Lung (tissue), 12 donors: ENCODE data around the gene KCNJ15. TPM values are rescaled to one million over a fixed set of nuclear protein-coding genes. Genes with fewer than 3 reads are reported as not detected.

ENCODE experiments used
- ATAC-seq: fragments of 200-7000 bp; cut with Tn5 transposase; one replicate; pipeline ENCODE4 v1.9.1; 2020; ENCODE audit warnings: moderate number of reproducible peaks; ENCODE audit not compliant: insufficient read depth, low FRiP score
- DNase-seq, 3 donors: peaks; one replicate each; pipeline ENCODE4 v3.0.0-alpha.2; 2013 to 2017
- H3K27ac ChIP-seq, 2 donors: one replicate each; pipeline ENCODE4 v1.5.1; 2013; ENCODE audit warnings: mild to moderate bottlenecking in 2 of 2, moderate library complexity in 2 of 2, control low read depth in 1 of 2, inconsistent platforms in 1 of 2, low read depth in 1 of 2, low read length in 1 of 2
- H3K27me3 ChIP-seq, 3 donors: one replicate each; pipeline ENCODE4 v1.5.1; 2013; ENCODE audit warnings: low read length in 2 of 3; ENCODE audit not compliant: control insufficient read depth in 3 of 3, insufficient read depth in 3 of 3
- H3K36me3 ChIP-seq, 4 donors: one replicate each; pipeline ENCODE4 v1.5.1; 2013; ENCODE audit warnings: low read length in 4 of 4, mild to moderate bottlenecking in 1 of 4, moderate library complexity in 1 of 4; ENCODE audit not compliant: control insufficient read depth in 4 of 4, insufficient read depth in 4 of 4
- H3K4me1 ChIP-seq, 5 donors: one replicate each; pipeline ENCODE4 v1.5.1; 2013; ENCODE audit warnings: low read length in 5 of 5, mild to moderate bottlenecking in 2 of 5, moderate library complexity in 1 of 5; ENCODE audit not compliant: control insufficient read depth in 5 of 5, insufficient read depth in 5 of 5
- H3K4me3 ChIP-seq: one replicate; pipeline ENCODE4 v1.5.1; 2013; ENCODE audit warnings: mild to moderate bottlenecking, control low read depth, moderate library complexity
- H3K9ac ChIP-seq, 2 donors: one replicate each; pipeline ENCODE4 v1.5.1; 2013; ENCODE audit warnings: low read length in 2 of 2, control low read depth in 1 of 2; ENCODE audit not compliant: insufficient read depth in 1 of 2
- H3K9me3 ChIP-seq, 4 donors: one replicate each; pipeline ENCODE4 v1.5.1; 2013; ENCODE audit warnings: low read length in 3 of 4, mild to moderate bottlenecking in 1 of 4, moderate library complexity in 1 of 4; ENCODE audit not compliant: control insufficient read depth in 4 of 4, insufficient read depth in 3 of 4
- WGBS, 2 donors: extraction: QIAGEN DNeasy Blood & Tissue Kit; methylation state at CpG; one replicate each; pipeline ENCODE4 v1.1.7; 2013; 5-methylcytosine and 5-hydroxymethylcytosine counted together
- polyA plus RNA-seq, 2 donors: library from polyadenylated mRNA; stranded (reverse); fragments of 200-250 nt; gene quantifications; one replicate each; pipeline ENCODE4 v1.2.1, GENCODE V29; 2013
- total RNA-seq, 2 donors: library from RNA; depleted of rRNA in 1 of 2; stranded (reverse); fragments of >200 nt in 1 of 2; gene quantifications; one replicate each; pipeline ENCODE4 v1.2.1, GENCODE V29; 2014 to 2021
- TF ChIP-seq, protein P1 (sequence below): IDR thresholded peaks from 2 replicates; pipeline ENCODE4 v1.5.1; 2012; ENCODE audit warnings: mild to moderate bottlenecking; ENCODE audit errors: control extremely low read depth, extremely low read depth
- donor health status: control.
- donor health status: control.
- donor health status: Bipolar disorder and iron deficiency.
- donor health status: healthy.
- donor health status: DM: yes; HTN: yes; CAD: no.

KCNJ15 gene
- total and polyA plus RNA-seq, 4 donors: 28.2 to 79.1 (median 61.5) TPM

DNA sequence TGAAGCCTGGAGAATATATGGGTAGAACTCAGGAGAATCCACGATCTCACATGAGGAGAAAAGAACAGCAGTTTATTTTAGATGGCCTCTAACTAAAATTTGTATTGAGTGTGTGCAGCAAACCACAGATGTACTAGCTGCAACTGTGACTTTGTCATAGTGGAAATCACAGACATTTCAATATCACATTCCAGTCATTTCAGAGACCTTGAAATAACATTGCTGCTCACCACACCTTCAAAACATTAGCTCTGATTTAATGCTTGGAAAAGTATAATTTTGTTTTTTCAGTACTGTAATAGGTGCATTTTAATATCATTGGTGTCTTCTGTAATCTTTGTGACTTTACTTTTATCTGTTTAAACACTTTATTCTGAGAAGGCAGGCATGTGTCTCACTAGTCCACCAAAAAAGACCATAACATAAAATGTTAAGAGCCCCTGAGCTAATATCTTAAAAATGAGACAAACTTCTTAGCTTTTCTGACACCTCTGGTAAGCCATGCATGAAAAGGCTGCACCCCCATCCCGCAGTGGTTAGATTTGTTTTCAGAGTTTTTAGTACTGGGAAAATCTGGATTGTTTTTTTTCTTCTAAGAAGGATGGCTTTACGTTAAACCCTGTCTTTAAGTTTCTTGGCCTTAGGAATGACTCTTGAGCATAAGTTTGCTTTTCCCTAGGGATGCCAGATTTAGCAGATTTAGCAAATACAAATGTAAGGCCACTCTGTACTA is 30.1 kb downstream of the KCNJ15 start:
- no peak overlapping the region for H3K27ac ChIP-seq
- no peak overlapping the region for H3K4me3 ChIP-seq
- ATAC-seq: no peak
- H3K27me3 ChIP-seq: no peaks in the 10 kb centered on the region
- no peaks in the 10 kb centered on the region for H3K36me3 ChIP-seq
- no peak for DNase-seq
- TF ChIP-seq, protein P1, sequence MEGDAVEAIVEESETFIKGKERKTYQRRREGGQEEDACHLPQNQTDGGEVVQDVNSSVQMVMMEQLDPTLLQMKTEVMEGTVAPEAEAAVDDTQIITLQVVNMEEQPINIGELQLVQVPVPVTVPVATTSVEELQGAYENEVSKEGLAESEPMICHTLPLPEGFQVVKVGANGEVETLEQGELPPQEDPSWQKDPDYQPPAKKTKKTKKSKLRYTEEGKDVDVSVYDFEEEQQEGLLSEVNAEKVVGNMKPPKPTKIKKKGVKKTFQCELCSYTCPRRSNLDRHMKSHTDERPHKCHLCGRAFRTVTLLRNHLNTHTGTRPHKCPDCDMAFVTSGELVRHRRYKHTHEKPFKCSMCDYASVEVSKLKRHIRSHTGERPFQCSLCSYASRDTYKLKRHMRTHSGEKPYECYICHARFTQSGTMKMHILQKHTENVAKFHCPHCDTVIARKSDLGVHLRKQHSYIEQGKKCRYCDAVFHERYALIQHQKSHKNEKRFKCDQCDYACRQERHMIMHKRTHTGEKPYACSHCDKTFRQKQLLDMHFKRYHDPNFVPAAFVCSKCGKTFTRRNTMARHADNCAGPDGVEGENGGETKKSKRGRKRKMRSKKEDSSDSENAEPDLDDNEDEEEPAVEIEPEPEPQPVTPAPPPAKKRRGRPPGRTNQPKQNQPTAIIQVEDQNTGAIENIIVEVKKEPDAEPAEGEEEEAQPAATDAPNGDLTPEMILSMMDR: no peak
- H3K9ac ChIP-seq: no peak overlapping the region
- H3K4me1 ChIP-seq: peaks cover 0 to 6% (median 0%) of the 10 kb centered on the region in 5 donors
- H3K9me3 ChIP-seq: no peaks in the 10 kb centered on the region
- 65 to 82% methylated on average over 3 of the region's 3 CpGs for WGBS, 2 donors

DNA sequence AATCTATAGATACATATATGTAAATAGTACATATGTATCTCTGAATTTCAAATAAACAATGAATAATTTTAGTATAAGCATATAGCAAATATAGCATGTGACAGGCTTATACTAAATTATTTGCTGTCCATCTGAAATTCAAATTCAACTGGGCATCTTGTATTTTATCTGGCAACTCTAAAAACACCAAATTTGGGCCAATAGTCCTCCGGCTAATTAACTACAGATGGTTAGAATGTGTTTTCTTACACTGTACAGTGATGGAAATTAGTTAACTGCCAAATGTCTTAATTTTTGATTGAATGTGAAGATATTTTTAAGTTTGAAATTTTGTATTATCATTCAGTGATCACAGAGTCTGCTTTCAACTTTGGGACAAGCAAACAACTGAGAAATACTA is 30.7 kb downstream of the KCNJ15 start:
- H3K9ac ChIP-seq: no peak overlapping the region
- H3K36me3 ChIP-seq: no peaks in the 10 kb centered on the region
- 91 to 98% methylated on average over 1 of the region's 1 CpG for WGBS, 2 donors
- no peaks in the 10 kb centered on the region for H3K9me3 ChIP-seq
- DNase-seq: no peak
- H3K27me3 ChIP-seq: no peaks in the 10 kb centered on the region
- H3K4me1 ChIP-seq: peaks cover 0 to 5% (median 0%) of the 10 kb centered on the region in 5 donors
- H3K4me3 ChIP-seq: no peak overlapping the region
- TF ChIP-seq, protein P1: no peak
- ATAC-seq: no peak
- no peak overlapping the region for H3K27ac ChIP-seq

GRCh38 chr21:38289705-38290485 is 33.1 kb downstream of the KCNJ15 start:
- H3K27ac ChIP-seq: no peak overlapping the region
- H3K9me3 ChIP-seq: no peaks in the 10 kb centered on the region
- H3K4me1 ChIP-seq: peaks cover 0 to 7% (median 0%) of the 10 kb centered on the region in 5 donors
- no peaks in the 10 kb centered on the region for H3K27me3 ChIP-seq
- no peak overlapping the region for H3K9ac ChIP-seq
- TF ChIP-seq, protein P1: no peak
- peak; percentile 51 for ATAC-seq
- no peak overlapping the region for H3K4me3 ChIP-seq
- no peak for DNase-seq
- H3K36me3 ChIP-seq: no peaks in the 10 kb centered on the region
- WGBS, 2 donors: 32 to 62% methylated on average over 14 of the region's 14 CpGs
